ACC112 (cell line): Measurements from ENCODE around the gene CHRM3.

ENCODE experiments used
- H2AFZ ChIP-seq: fragments of 200-600 bp; sonication (generic); one replicate; pipeline ENCODE4 v1.6.0; 2017; ENCODE audit warnings: antibody characterized with exemption, low read length; ENCODE audit not compliant: unreplicated experiment
- H3K27ac ChIP-seq: fragments of 200-600 bp; sonication (generic); 2 replicates; pipeline ENCODE4 v1.5.1; 2014; ENCODE audit warnings: low read depth, mild to moderate bottlenecking, antibody characterized with exemption, low read length, moderate library complexity
- H3K27me3 ChIP-seq: fragments of 200-600 bp; sonication (generic); 2 replicates; pipeline ENCODE4 v1.6.1; 2014; ENCODE audit warnings: mild to moderate bottlenecking, antibody characterized with exemption, low read length, moderate library complexity, mixed read lengths; ENCODE audit not compliant: insufficient read depth
- H3K36me3 ChIP-seq: fragments of 200-600 bp; sonication (generic); 2 replicates; pipeline ENCODE4 v1.6.1; 2016; ENCODE audit warnings: mild to moderate bottlenecking, antibody characterized with exemption, low read length, moderate library complexity, mixed read lengths; ENCODE audit not compliant: insufficient read depth
- H3K4me1 ChIP-seq: fragments of 200-600 bp; sonication (generic); one replicate; pipeline ENCODE4 v1.6.1; 2016; ENCODE audit warnings: low read length, mixed read lengths; ENCODE audit not compliant: insufficient read depth, unreplicated experiment, control insufficient read depth
- H3K4me3 ChIP-seq: fragments of 200-600 bp; sonication (generic); 2 replicates; pipeline ENCODE4 v1.5.1; 2014; ENCODE audit warnings: mild to moderate bottlenecking, low read depth, low read length
- H3K79me2 ChIP-seq: fragments of 200-600 bp; sonication (generic); one replicate; pipeline ENCODE4 v1.6.0; 2016; ENCODE audit warnings: low read length; ENCODE audit not compliant: control insufficient read depth, unreplicated experiment, insufficient read depth

The CHRM3 gene

GRCh38 chr1:239432255-239432654, 45.9 kb downstream of the CHRM3 start:
- Histone ChIP-seq H3K27me3 (no peaks in the 10 kb centered on the region), H3K4me1 (no peaks in the 10 kb centered on the region), H3K79me2 (no peaks in the 10 kb centered on the region), H2AFZ (no peak overlapping the region), H3K36me3 (no peaks in the 10 kb centered on the region), H3K4me3 (no peak overlapping the region), H3K27ac (no peak overlapping the region)

GRCh38 chr1:239434181-239434580, 47.8 kb downstream of the CHRM3 start:
- H3K79me2 ChIP-seq: no peaks in the 10 kb centered on the region
- no peak overlapping the region for H2AFZ ChIP-seq
- H3K4me1 ChIP-seq: no peaks in the 10 kb centered on the region
- no peak overlapping the region for H3K27ac ChIP-seq
- no peak overlapping the region for H3K4me3 ChIP-seq
- no peaks in the 10 kb centered on the region for H3K27me3 ChIP-seq
- no peaks in the 10 kb centered on the region for H3K36me3 ChIP-seq
